ENCODE measurements around the gene EYS.

- TF ChIP-seq CTCF (IDR thresholded peaks at IDR 0.05) (no peak), POLR2A (IDR thresholded peaks at IDR 0.05) (no peak)
Measured at GRCh38 chr6:64288351-64288750, 1418.7 kb downstream of the EYS start.
